Transverse colon (tissue), 4 donors: ENCODE measurements around the gene ARHGEF25. TPM values are rescaled to one million over a fixed set of nuclear protein-coding genes. Genes with fewer than 3 reads are reported as not detected.
"Not testable (repeated sequence)": the region's sequence is repeated elsewhere in the genome, so short reads cannot be mapped to it uniquely, and the experiment has no call there.

Experiments
- DNase-seq: peaks from one replicate; pipeline ENCODE4 v3.0.0-alpha.2; 2019
- H3K27ac ChIP-seq, 4 donors: fragments of 200-600 bp; sonication (generic); 2 replicates each; pipeline ENCODE4 v1.5.1; 2016 to 2018; ENCODE audit warnings: inconsistent platforms in 4 of 4
- H3K27me3 ChIP-seq: fragments of 200-600 bp; sonication (generic); 2 replicates; pipeline ENCODE4 v1.5.1; 2017; ENCODE audit warnings: inconsistent platforms
- H3K36me3 ChIP-seq, 4 donors: fragments of 200-600 bp; sonication (generic); 2 replicates each; pipeline ENCODE4 v1.5.1; 2017 to 2019; ENCODE audit warnings: inconsistent platforms in 4 of 4
- H3K4me1 ChIP-seq, 4 donors: fragments of 200-600 bp; sonication (generic); 2 replicates each; pipeline ENCODE4 v1.5.1; 2017 to 2020; ENCODE audit warnings: inconsistent platforms in 4 of 4
- H3K4me3 ChIP-seq, 4 donors: fragments of 200-600 bp; sonication (generic); 1 replicate in 1 of 4; 2 replicates in 3 of 4; pipeline versions ENCODE4 v1.5.1 to v1.6.1; 2017 to 2019; ENCODE audit warnings: inconsistent platforms in 4 of 4
- H3K9me3 ChIP-seq, 2 donors: fragments of 200-600 bp; sonication (generic); 2 replicates each; pipeline ENCODE4 v1.5.1; 2017 to 2019; ENCODE audit warnings: inconsistent platforms in 2 of 2
- CTCF ChIP-seq, 5 experiments: fragments of 200-600 bp in 3 of 5; fragments of 450-650 bp in 2 of 5; sonication (generic) in 3 of 5; IDR thresholded peaks; 1 replicate in 2 of 5; 2 replicates in 3 of 5; pipeline ENCODE4 v1.5.1; 2016 to 2017; ENCODE audit warnings: antibody characterized with exemption in 5 of 5, inconsistent platforms in 3 of 5, mild to moderate bottlenecking in 2 of 5, moderate library complexity in 1 of 5
- EP300 ChIP-seq: sonication (generic); formaldehyde crosslinking; IDR thresholded peaks from one replicate; pipeline ENCODE4 v1.6.1; 2017; ENCODE audit warnings: antibody characterized with exemption, low read depth
- POLR2A ChIP-seq: fragments of 450-650 bp; IDR thresholded peaks from one replicate; pipeline ENCODE4 v1.6.1; 2016; ENCODE audit warnings: antibody characterized with exemption, mild to moderate bottlenecking, moderate library complexity
- POLR2AphosphoS5 ChIP-seq, 3 donors: sonication (generic); formaldehyde crosslinking; IDR thresholded peaks; one replicate each; pipeline ENCODE4 v1.6.1; 2016; ENCODE audit warnings: antibody characterized with exemption in 3 of 3
- WGBS, 2 donors: methylation state at CpG; one replicate each; pipeline ENCODE4 v1.1.5; 2018; ENCODE audit warnings: low coverage in 1 of 2; 5-methylcytosine and 5-hydroxymethylcytosine counted together
- in situ Hi-C, 4 donors: fragments of 200-750 bp; cut with MboI; loops; one replicate each; pipeline versions ENCODE4 v1.15.0 to v1.15.1; 2017; ENCODE audit warnings: low sequenced_read_pairs in 3 of 4, low pct_ligation_motif_present in 1 of 4, low pct_unique_long_range_greater_than_20kb in 1 of 4
- intact Hi-C: fragments of 100-400 bp; cut with DNase I; formaldehyde crosslinking; loops from one replicate; pipeline ENCODE4 v1.15.1; 2023; ENCODE audit warnings: low total_unique reads
- total RNA-seq, 4 donors: library from RNA; depleted of rRNA; stranded (reverse); fragments of >200 nt; gene quantifications; one replicate each; pipeline ENCODE4 v1.1.0, GENCODE V29; 2016

The ARHGEF25 gene
- total RNA-seq, 4 donors from 2014 or later: 6.6 to 35.9 (median 15.3) TPM

GRCh38 chr12:57632958-57633840 lies 22.0 kb downstream of the ARHGEF25 start, which contains the start of gene B4GALNT1:
B4GALNT1 (minus strand) TSS chr12:57633201; CDS start chr12:57632132, 1,069 bp downstream.
- WGBS, 2 donors: 3 to 11% methylated on average over 5 to 31 of the region's 58 CpGs

DNA sequence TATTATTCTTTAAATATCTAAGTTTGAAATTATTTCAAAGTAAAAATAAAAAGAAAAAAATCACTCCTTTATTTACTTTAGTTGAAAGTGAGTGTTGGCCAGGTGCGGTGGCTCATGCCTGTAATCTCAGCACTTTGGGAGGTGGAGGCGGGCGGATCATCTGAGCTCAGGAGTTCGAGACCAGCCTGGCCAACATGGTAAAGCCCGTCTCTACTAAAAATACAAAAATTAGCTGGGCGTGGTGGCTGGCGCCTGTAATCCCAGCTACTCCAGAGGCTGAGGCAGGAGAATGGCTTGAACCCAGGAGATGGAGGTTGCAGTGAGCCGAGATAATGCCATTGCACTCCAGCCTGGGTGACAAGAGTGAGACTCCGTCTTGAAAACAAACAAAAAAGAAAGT lies 25.5 kb downstream of the ARHGEF25 start:
- DNase-seq, in situ Hi-C loops, intact Hi-C loops, H3K36me3 ChIP-seq, H3K27ac ChIP-seq, H3K4me3 ChIP-seq, H3K9me3 ChIP-seq: not testable (repeated sequence)
- Histone ChIP-seq H3K27me3 (peaks cover 86% of the 10 kb centered on the region), H3K4me1 (peaks cover 10 to 18% (median 15%) of the 10 kb centered on the region in 4 donors)
- WGBS, 2 donors: 75 to 76% methylated on average over 8 to 9 of the region's 9 CpGs

More at GRCh38 chr12:57632958-57633840, 22.0 kb downstream of the ARHGEF25 start, which contains the start of gene B4GALNT1:
- intact Hi-C loops: no loop called here
- DNase-seq: peak; percentile 56
- Histone ChIP-seq H3K27me3 (peaks cover 88% of the 10 kb centered on the region), H3K27ac (no peak within 1 kb of the TSS), H3K36me3 (no peaks in the 10 kb centered on the region), H3K4me1 (peaks cover 10 to 20% (median 16%) of the 10 kb centered on the region in 4 donors), H3K4me3 (peak within 1 kb of the TSS; percentile 9 to 62 (median 46)), H3K9me3 (no peaks in the 10 kb centered on the region)
- TF ChIP-seq POLR2AphosphoS5 (IDR thresholded peaks at IDR 0.05) (peak in 1 of 3 donors; percentile 9), EP300 (no peak), CTCF (IDR thresholded peaks at IDR 0.05) (peak; percentile 75 to 96 (median 92)), POLR2A (no peak)
- in situ Hi-C loops: no loop called here

DNA sequence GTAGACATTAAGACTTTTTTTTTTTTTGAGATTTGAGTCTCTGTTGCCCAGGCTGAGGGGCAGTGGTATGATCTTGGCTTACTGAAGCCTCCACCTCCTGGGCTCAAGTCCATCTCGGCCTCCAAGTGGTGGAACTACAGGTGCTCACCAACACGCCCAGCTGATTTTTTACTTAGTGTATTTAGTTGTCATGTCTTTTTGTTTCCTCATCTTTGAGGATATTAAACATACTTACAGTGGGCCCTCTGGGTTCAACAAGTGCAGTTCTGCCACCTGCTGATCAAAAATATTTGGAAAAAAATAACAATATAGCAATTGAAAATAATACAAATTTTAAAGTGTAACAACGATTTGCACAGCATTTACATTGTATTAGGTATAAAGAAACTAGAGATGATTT lies 26.1 kb downstream of the ARHGEF25 start:
- intact Hi-C loops (no loop called here), in situ Hi-C loops (no loop called here)
- no peaks in the 10 kb centered on the region for H3K36me3 ChIP-seq
- no peak overlapping the region for H3K27ac ChIP-seq
- no peak for DNase-seq
- H3K9me3 ChIP-seq: no peaks in the 10 kb centered on the region
- TF ChIP-seq POLR2AphosphoS5 (IDR thresholded peaks at IDR 0.05) (no peak), POLR2A (no peak), CTCF (IDR thresholded peaks at IDR 0.05) (no peak), EP300 (no peak)
- 31 to 49% methylated on average over 2 to 3 of the region's 3 CpGs for WGBS, 2 donors
- peaks cover 6 to 12% (median 10%) of the 10 kb centered on the region in 4 donors for H3K4me1 ChIP-seq
- H3K4me3 ChIP-seq: no peak overlapping the region
- H3K27me3 ChIP-seq: peaks cover 86% of the 10 kb centered on the region

- Histone ChIP-seq H3K9me3 (no peaks in the 10 kb centered on the region), H3K36me3 (no peaks in the 10 kb centered on the region), H3K4me1 (peaks cover 0 to 4% (median 3%) of the 10 kb centered on the region in 4 donors), H3K27me3 (peaks cover 81% of the 10 kb centered on the region), H3K4me3 (no peak overlapping the region), H3K27ac (no peak overlapping the region)
- WGBS, 2 donors: 67 to 80% methylated on average over 1 to 3 of the region's 3 CpGs
- in situ Hi-C loops: no loop called here
- intact Hi-C loops: no loop called here
- no peak for DNase-seq
- TF ChIP-seq POLR2AphosphoS5 (IDR thresholded peaks at IDR 0.05): no peak
- no peak for TF ChIP-seq EP300
- no peak for TF ChIP-seq POLR2A
- TF ChIP-seq CTCF (IDR thresholded peaks at IDR 0.05): no peak
Observed at GRCh38 chr12:57638096-57638495, 26.9 kb downstream of the ARHGEF25 start.
